ENCODE measurements around the gene RBM14.
"Not testable (repeated sequence)": the region's sequence is repeated elsewhere in the genome, so short reads cannot be mapped to it uniquely, and the experiment has no call there.

The RBM14 gene

DNA sequence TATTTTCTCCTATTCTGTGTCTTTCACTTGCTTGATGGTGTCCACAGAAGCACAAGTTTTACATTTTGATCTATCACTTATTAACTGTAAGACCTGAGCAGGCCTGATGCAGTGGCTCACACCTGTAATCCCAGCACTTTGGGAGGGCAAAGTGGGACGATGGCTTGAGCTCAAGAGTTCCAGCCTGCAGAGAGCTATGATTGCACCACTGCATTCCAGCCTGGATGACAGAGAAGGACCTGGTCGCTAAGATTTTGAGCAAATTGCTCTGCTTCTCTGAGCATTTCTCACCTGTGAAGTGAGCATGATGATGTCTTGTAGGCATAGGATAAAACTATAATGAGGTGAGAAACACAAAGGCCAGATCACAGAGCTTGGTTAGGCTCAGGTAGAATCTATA, 30.3 kb upstream of the RBM14 start:
- no peaks in the 10 kb centered on the region for H3K9me2 ChIP-seq (replicated peaks; ENCODE audit: control insufficient read depth, low read length)
- H3K79me2 ChIP-seq (ENCODE audit: control insufficient read depth, low read length), result no peaks in the 10 kb centered on the region
- H3K27ac ChIP-seq (ENCODE audit: low read depth, low read length), result no peak overlapping the region
- H3K4me2 ChIP-seq (ENCODE audit: low read length), result no peak overlapping the region
- TF ChIP-seq EZH2phosphoT487 (IDR thresholded peaks at IDR 0.05; ENCODE audit: borderline replicate concordance, low read length), result no peak
- TF ChIP-seq, protein P1, sequence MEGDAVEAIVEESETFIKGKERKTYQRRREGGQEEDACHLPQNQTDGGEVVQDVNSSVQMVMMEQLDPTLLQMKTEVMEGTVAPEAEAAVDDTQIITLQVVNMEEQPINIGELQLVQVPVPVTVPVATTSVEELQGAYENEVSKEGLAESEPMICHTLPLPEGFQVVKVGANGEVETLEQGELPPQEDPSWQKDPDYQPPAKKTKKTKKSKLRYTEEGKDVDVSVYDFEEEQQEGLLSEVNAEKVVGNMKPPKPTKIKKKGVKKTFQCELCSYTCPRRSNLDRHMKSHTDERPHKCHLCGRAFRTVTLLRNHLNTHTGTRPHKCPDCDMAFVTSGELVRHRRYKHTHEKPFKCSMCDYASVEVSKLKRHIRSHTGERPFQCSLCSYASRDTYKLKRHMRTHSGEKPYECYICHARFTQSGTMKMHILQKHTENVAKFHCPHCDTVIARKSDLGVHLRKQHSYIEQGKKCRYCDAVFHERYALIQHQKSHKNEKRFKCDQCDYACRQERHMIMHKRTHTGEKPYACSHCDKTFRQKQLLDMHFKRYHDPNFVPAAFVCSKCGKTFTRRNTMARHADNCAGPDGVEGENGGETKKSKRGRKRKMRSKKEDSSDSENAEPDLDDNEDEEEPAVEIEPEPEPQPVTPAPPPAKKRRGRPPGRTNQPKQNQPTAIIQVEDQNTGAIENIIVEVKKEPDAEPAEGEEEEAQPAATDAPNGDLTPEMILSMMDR (IDR thresholded peaks at IDR 0.05; ENCODE audit: low read depth, low read length, poor library complexity, severe bottlenecking), result no peak
- H3F3A ChIP-seq (ENCODE audit: control insufficient read depth, insufficient read depth), result no peaks in the 10 kb centered on the region
- H4K20me1 ChIP-seq (ENCODE audit: control insufficient read depth, insufficient read depth, low read depth, low read length), result no peaks in the 10 kb centered on the region
- no peaks in the 10 kb centered on the region for H3K4me1 ChIP-seq (ENCODE audit: control insufficient read depth, low read length)
- H3K9me3 ChIP-seq (ENCODE audit: control insufficient read depth, insufficient read depth, low read length), result peaks cover 9% of the 10 kb centered on the region; the same call in 1 of the 2 replicates
- H3K36me3 ChIP-seq (ENCODE audit: control insufficient read depth, low read length), result no peaks in the 10 kb centered on the region
- H3K27me3 ChIP-seq (ENCODE audit: control insufficient read depth, low read length), result 0 out of 2 replicates have a peak, but pooled peaks cover 7% of the 10 kb centered on the region
- H3K4me3 ChIP-seq (ENCODE audit: low read length), result no peak overlapping the region

DNA sequence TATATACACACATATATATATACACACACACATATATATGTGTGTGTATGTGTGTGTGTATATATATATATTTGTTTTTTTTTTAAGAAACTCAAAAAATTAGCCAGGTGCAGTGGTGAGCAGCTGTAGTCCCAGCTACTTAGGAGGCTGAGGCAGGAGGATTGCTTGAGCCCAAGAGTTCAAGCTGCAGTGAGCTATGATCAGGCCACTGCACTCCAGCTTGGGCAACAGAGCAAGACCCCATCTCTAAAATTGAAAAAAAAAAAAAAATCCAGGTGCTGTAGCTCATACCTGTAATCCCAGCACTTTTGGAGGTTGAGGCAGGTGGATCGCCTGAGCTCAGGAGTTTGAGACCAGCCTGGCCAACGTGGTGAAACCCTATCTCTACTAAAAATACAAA, 27.1 kb upstream of the RBM14 start:
- not testable (repeated sequence) for H3K9me3 ChIP-seq (ENCODE audit: control insufficient read depth, insufficient read depth, low read length); H3K9me2 ChIP-seq (replicated peaks; ENCODE audit: control insufficient read depth, low read length); H3K4me3 ChIP-seq (ENCODE audit: low read length); H3K27ac ChIP-seq (ENCODE audit: low read depth, low read length); H3F3A ChIP-seq (ENCODE audit: control insufficient read depth, insufficient read depth); H3K36me3 ChIP-seq (ENCODE audit: control insufficient read depth, low read length); H3K27me3 ChIP-seq (ENCODE audit: control insufficient read depth, low read length); H4K20me1 ChIP-seq (ENCODE audit: control insufficient read depth, insufficient read depth, low read depth, low read length); H3K4me2 ChIP-seq (ENCODE audit: low read length)
- H3K4me1 ChIP-seq (ENCODE audit: control insufficient read depth, low read length), result peaks cover 16% of the 10 kb centered on the region
- peaks cover 11% of the 10 kb centered on the region for H3K79me2 ChIP-seq (ENCODE audit: control insufficient read depth, low read length)

DNA sequence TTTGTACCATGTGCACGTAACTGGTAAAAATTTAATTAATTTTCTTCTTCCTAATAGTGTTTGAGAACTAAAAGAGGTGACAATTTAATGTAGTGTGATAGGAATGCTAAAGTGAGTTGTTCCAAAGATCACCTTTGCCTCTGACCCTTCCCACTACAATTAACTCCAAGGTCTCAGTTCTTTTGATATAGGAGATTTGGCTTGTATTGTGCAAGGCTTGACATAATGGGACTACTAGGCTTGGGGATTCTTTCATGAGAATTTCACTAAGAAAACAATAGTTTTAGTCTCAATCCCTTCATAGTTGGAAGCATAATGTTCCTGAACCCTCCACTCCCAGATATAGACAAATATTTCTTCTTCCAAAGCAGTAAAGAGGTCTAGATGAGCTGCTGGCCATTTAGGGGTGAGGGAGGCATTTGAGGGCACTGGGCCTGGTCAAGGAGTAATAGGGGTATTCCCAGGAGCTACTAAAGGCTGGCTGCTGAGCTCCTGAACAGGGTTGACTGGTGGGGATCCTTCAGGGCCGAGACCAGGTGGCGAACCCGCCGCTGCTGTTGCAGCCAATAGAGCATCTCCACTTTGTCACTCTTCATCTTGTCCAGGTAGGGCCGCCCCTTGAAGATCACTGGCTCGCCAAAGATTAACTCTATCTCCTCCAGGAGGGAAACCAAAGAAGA, 26.3 kb upstream of the RBM14 start:
- H3K27me3 ChIP-seq (ENCODE audit: control insufficient read depth, low read length), result 0 out of 2 replicates have a peak, but pooled peaks cover 7% of the 10 kb centered on the region
- H3K4me1 ChIP-seq (ENCODE audit: control insufficient read depth, low read length), result peaks cover 19% of the 10 kb centered on the region
- no peak overlapping the region for H3K27ac ChIP-seq (ENCODE audit: low read depth, low read length)
- TF ChIP-seq EZH2phosphoT487 (IDR thresholded peaks at IDR 0.05; ENCODE audit: borderline replicate concordance, low read length), result no peak
- TF ChIP-seq, protein P1 (IDR thresholded peaks at IDR 0.05; ENCODE audit: low read depth, low read length, poor library complexity, severe bottlenecking), result no peak
- no peaks in the 10 kb centered on the region for H4K20me1 ChIP-seq (ENCODE audit: control insufficient read depth, insufficient read depth, low read depth, low read length)
- H3K9me2 ChIP-seq (replicated peaks; ENCODE audit: control insufficient read depth, low read length), result no peaks in the 10 kb centered on the region
- H3F3A ChIP-seq (ENCODE audit: control insufficient read depth, insufficient read depth), result no peaks in the 10 kb centered on the region
- H3K36me3 ChIP-seq (ENCODE audit: control insufficient read depth, low read length), result no peaks in the 10 kb centered on the region
- no peaks in the 10 kb centered on the region for H3K9me3 ChIP-seq (ENCODE audit: control insufficient read depth, insufficient read depth, low read length)
- H3K4me2 ChIP-seq (ENCODE audit: low read length), result no peak overlapping the region
- peaks cover 14% of the 10 kb centered on the region for H3K79me2 ChIP-seq (ENCODE audit: control insufficient read depth, low read length)
- H3K4me3 ChIP-seq (ENCODE audit: low read length), result no peak overlapping the region

DNA sequence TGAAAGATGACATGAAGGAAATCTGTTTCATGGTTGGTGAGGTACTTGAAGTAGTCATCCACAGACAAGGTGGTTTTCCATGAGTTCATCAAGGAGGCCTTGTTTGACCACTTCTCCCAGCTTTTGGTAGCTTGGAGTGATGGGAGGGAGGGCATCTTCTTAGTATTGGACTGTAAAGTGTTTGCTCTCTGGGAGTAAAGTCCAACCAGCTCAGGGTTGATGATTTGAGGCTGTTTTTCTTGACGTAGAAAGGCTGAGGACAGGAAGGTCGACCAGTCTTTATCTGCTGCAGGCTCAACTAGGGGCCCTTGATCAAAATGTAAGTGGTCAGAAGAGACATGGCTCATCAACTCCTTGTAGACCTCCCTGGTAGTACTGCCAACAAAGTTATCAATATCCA, 25.3 kb upstream of the RBM14 start:
- Histone ChIP-seq H3K36me3 (ENCODE audit: control insufficient read depth, low read length) (no peaks in the 10 kb centered on the region), H3K27me3 (ENCODE audit: control insufficient read depth, low read length) (0 out of 2 replicates have a peak, but pooled peaks cover 5% of the 10 kb centered on the region), H3F3A (ENCODE audit: control insufficient read depth, insufficient read depth) (no peaks in the 10 kb centered on the region), H3K9me3 (ENCODE audit: control insufficient read depth, insufficient read depth, low read length) (no peaks in the 10 kb centered on the region), H3K79me2 (ENCODE audit: control insufficient read depth, low read length) (peaks cover 20% of the 10 kb centered on the region), H3K4me1 (ENCODE audit: control insufficient read depth, low read length) (peaks cover 27% of the 10 kb centered on the region), H3K4me2 (ENCODE audit: low read length) (no peak overlapping the region), H3K9me2 (replicated peaks; ENCODE audit: control insufficient read depth, low read length) (no peaks in the 10 kb centered on the region), H3K27ac (ENCODE audit: low read depth, low read length) (no peak overlapping the region), H3K4me3 (ENCODE audit: low read length) (no peak overlapping the region), H4K20me1 (ENCODE audit: control insufficient read depth, insufficient read depth, low read depth, low read length) (no peaks in the 10 kb centered on the region)
- no peak for TF ChIP-seq EZH2phosphoT487 (IDR thresholded peaks at IDR 0.05; ENCODE audit: borderline replicate concordance, low read length)
- TF ChIP-seq, protein P1 (IDR thresholded peaks at IDR 0.05; ENCODE audit: low read depth, low read length, poor library complexity, severe bottlenecking), result no peak

Measured in DOHH2 (cell line).